GM23248 (cell line): ENCODE measurements around the gene GADD45B. TPM values are rescaled to one million over a fixed set of nuclear protein-coding genes. Genes with fewer than 3 reads are reported as not detected.

ENCODE experiments used
- DNase-seq: peaks from one replicate; pipeline ENCODE4 v3.0.0-alpha.2; 2015
- H2AFZ ChIP-seq: fragments of 200-600 bp; sonication (generic); 2 replicates; pipeline ENCODE4 v1.6.1; 2016; ENCODE audit warnings: antibody characterized with exemption
- H3F3A ChIP-seq: fragments of 200-600 bp; sonication (generic); 2 replicates; pipeline ENCODE4 v1.6.1; 2016; ENCODE audit warnings: mild to moderate bottlenecking, antibody characterized with exemption, mixed run types; ENCODE audit not compliant: insufficient read depth
- H3K27ac ChIP-seq: fragments of 200-600 bp; sonication (generic); 2 replicates; pipeline ENCODE4 v1.5.1; 2016; ENCODE audit warnings: mild to moderate bottlenecking
- H3K27me3 ChIP-seq: fragments of 200-600 bp; sonication (generic); replicated peaks from 2 replicates; pipeline ENCODE4 v1.6.1; 2016; ENCODE audit warnings: mild to moderate bottlenecking; ENCODE audit not compliant: insufficient read depth
- H3K36me3 ChIP-seq: fragments of 200-600 bp; sonication (generic); 2 replicates; pipeline ENCODE4 v1.6.1; 2016; ENCODE audit warnings: low read depth, mild to moderate bottlenecking
- H3K4me1 ChIP-seq: fragments of 200-600 bp; sonication (generic); 2 replicates; pipeline ENCODE4 v1.6.1; 2016; ENCODE audit warnings: mild to moderate bottlenecking; ENCODE audit not compliant: insufficient read depth
- H3K4me2 ChIP-seq: fragments of 200-600 bp; sonication (generic); one replicate; pipeline ENCODE4 v1.6.1; 2016; ENCODE audit warnings: mild to moderate bottlenecking; ENCODE audit not compliant: unreplicated experiment
- H3K4me3 ChIP-seq: fragments of 200-600 bp; sonication (generic); 2 replicates; pipeline ENCODE4 v1.5.1; 2016; ENCODE audit warnings: mild to moderate bottlenecking
- H3K79me2 ChIP-seq: fragments of 200-600 bp; sonication (generic); 2 replicates; pipeline ENCODE4 v1.6.1; 2016; ENCODE audit warnings: mild to moderate bottlenecking; ENCODE audit not compliant: insufficient read depth
- H3K9ac ChIP-seq: fragments of 200-600 bp; sonication (generic); 2 replicates; pipeline ENCODE4 v1.6.1; 2016; ENCODE audit warnings: mild to moderate bottlenecking
- H3K9me2 ChIP-seq: fragments of 200-600 bp; sonication (generic); 2 replicates; pipeline ENCODE4 v1.6.1; 2016; ENCODE audit warnings: mixed run types, mild to moderate bottlenecking, moderate library complexity; ENCODE audit not compliant: insufficient read depth
- H3K9me3 ChIP-seq: fragments of 200-600 bp; sonication (generic); one replicate; pipeline ENCODE4 v1.6.1; 2017; ENCODE audit warnings: low read depth
- H4K20me1 ChIP-seq: fragments of 200-600 bp; sonication (generic); 2 replicates; pipeline ENCODE4 v1.6.0; 2016; ENCODE audit not compliant: insufficient read depth
- EZH2 ChIP-seq: fragments of 200-600 bp; sonication (generic); IDR thresholded peaks from 2 replicates; pipeline ENCODE4 v1.6.1; 2018; ENCODE audit warnings: antibody characterized with exemption, mild to moderate bottlenecking; ENCODE audit not compliant: insufficient read depth, poor library complexity, severe bottlenecking
- EZH2phosphoT487 ChIP-seq: fragments of 200-600 bp; sonication (generic); IDR thresholded peaks from 2 replicates; pipeline ENCODE4 v1.6.1; 2018; ENCODE audit warnings: antibody characterized with exemption, moderate library complexity, mild to moderate bottlenecking, low read depth; ENCODE audit not compliant: insufficient read depth
- WGBS, 2 experiments: methylation state at CpG; one replicate each; pipeline ENCODE4 v1.1.6; 2015 to 2017; ENCODE audit warnings: low lambda C conversion rate in 2 of 2, low coverage in 1 of 2; ENCODE audit errors: missing lambda C conversion rate in 2 of 2; 5-methylcytosine and 5-hydroxymethylcytosine counted together
- in situ Hi-C: fragments of 300-500 bp; cut with MboI; formaldehyde crosslinking; loops from 2 replicates; pipeline ENCODE4 v1.15.0; 2020
- polyA plus RNA-seq: library from polyadenylated mRNA; unstranded; fragments of >200 nt; fragmentation: Nextera tagmentation; extraction: Ambion mirVana; gene quantifications from 2 replicates; pipeline ENCODE4 v1.2.1, GENCODE V29; 2016
- total RNA-seq: library from RNA; depleted of rRNA; stranded (reverse); fragments of >200 nt; shearing (Covaris generic); gene quantifications from 2 replicates; pipeline ENCODE4 v1.2.3, GENCODE V29; 2014

The GADD45B gene
- total and polyA plus RNA-seq, 2 experiments from 2014 or later = 89.7 to 96.1 TPM

- in situ Hi-C loops = no loop called here
- H3K4me1 ChIP-seq = peaks cover 20% of the 10 kb centered on the region
- H3K9me3 ChIP-seq = no peaks in the 10 kb centered on the region
- H3K36me3 ChIP-seq = no peaks in the 10 kb centered on the region
- peak overlapping the region; percentile 36 for H3K4me3 ChIP-seq
- H4K20me1 ChIP-seq = no peaks in the 10 kb centered on the region
- H3K79me2 ChIP-seq = no peaks in the 10 kb centered on the region
- H3K4me2 ChIP-seq = peak overlapping the region; percentile 43
- no peaks in the 10 kb centered on the region for H3K27me3 ChIP-seq
- H3K27ac ChIP-seq = peak overlapping the region; percentile 35
- TF ChIP-seq EZH2phosphoT487 = no peak
- TF ChIP-seq EZH2 = no peak
- H3K9me2 ChIP-seq = no peaks in the 10 kb centered on the region
- H3K9ac ChIP-seq = peak overlapping the region; percentile 30; the same call in 1 of the 2 replicates
- H3F3A ChIP-seq = peaks cover 23% of the 10 kb centered on the region
- DNase-seq = peak; percentile 79
- H2AFZ ChIP-seq = peak overlapping the region; percentile 66
- WGBS, 2 experiments = 6 to 11% methylated on average over 11 to 12 of the region's 12 CpGs
These were observed 31.2 kb downstream of the GADD45B start for GRCh38 chr19:2507109-2507508.

- no peaks in the 10 kb centered on the region for H3K36me3 ChIP-seq
- no peaks in the 10 kb centered on the region for H3K9me3 ChIP-seq
- 93 to 95% methylated on average over 8 of the region's 8 CpGs for WGBS, 2 experiments
- H3K4me3 ChIP-seq = no peak overlapping the region
- peaks cover 7% of the 10 kb centered on the region for H3K4me1 ChIP-seq
- no peaks in the 10 kb centered on the region for H3K27me3 ChIP-seq
- in situ Hi-C loops = no loop called here
- no peaks in the 10 kb centered on the region for H4K20me1 ChIP-seq
- H3K4me2 ChIP-seq = no peak overlapping the region
- no peak overlapping the region for H3K27ac ChIP-seq
- peaks cover 11% of the 10 kb centered on the region for H3F3A ChIP-seq
- H3K9me2 ChIP-seq = no peaks in the 10 kb centered on the region
- H3K9ac ChIP-seq = no peak overlapping the region
- H3K79me2 ChIP-seq = no peaks in the 10 kb centered on the region
- no peak overlapping the region for H2AFZ ChIP-seq
- DNase-seq = no peak
- TF ChIP-seq EZH2phosphoT487 (no peak), EZH2 (no peak)
These were observed 33.2 kb downstream of the GADD45B start for GRCh38 chr19:2509096-2509495.

- DNase-seq = no peak
- 0 out of 2 replicates have a peak, but pooled peaks cover 3% of the 10 kb centered on the region for H3K4me1 ChIP-seq
- no peak overlapping the region for H3K4me2 ChIP-seq
- in situ Hi-C loops = no loop called here
- no peaks in the 10 kb centered on the region for H3K79me2 ChIP-seq
- H3K27ac ChIP-seq = no peak overlapping the region
- no peaks in the 10 kb centered on the region for H3K36me3 ChIP-seq
- no peaks in the 10 kb centered on the region for H3K27me3 ChIP-seq
- H3K4me3 ChIP-seq = no peak overlapping the region
- H3K9me3 ChIP-seq = no peaks in the 10 kb centered on the region
- WGBS, 2 experiments = 92 to 96% methylated on average over 22 of the region's 22 CpGs
- no peak for TF ChIP-seq EZH2phosphoT487
- TF ChIP-seq EZH2 = no peak
- H3K9me2 ChIP-seq = no peaks in the 10 kb centered on the region
- H3F3A ChIP-seq = no peaks in the 10 kb centered on the region
- no peaks in the 10 kb centered on the region for H4K20me1 ChIP-seq
- no peak overlapping the region for H2AFZ ChIP-seq
- no peak overlapping the region for H3K9ac ChIP-seq
These were observed 35.6 kb downstream of the GADD45B start for GRCh38 chr19:2511570-2511969.

GRCh38 chr19:2511991-2512390 is 36.1 kb downstream of the GADD45B start:
- Histone ChIP-seq H2AFZ (no peak overlapping the region), H3K79me2 (no peaks in the 10 kb centered on the region), H3K36me3 (no peaks in the 10 kb centered on the region), H3F3A (no peaks in the 10 kb centered on the region), H3K27me3 (no peaks in the 10 kb centered on the region), H3K4me2 (no peak overlapping the region), H3K4me3 (no peak overlapping the region), H3K4me1 (0 out of 2 replicates have a peak, but pooled peaks cover 1% of the 10 kb centered on the region), H3K9me3 (no peaks in the 10 kb centered on the region), H3K9me2 (no peaks in the 10 kb centered on the region), H3K27ac (no peak overlapping the region), H4K20me1 (no peaks in the 10 kb centered on the region), H3K9ac (no peak overlapping the region)
- no peak for DNase-seq
- TF ChIP-seq EZH2 (no peak), EZH2phosphoT487 (no peak)
- 86 to 90% methylated on average over 21 of the region's 21 CpGs for WGBS, 2 experiments
- in situ Hi-C loops = no loop called here
